Stimulated activated CD8-positive, alpha-beta memory T cell treated with anti-CD3 and anti-CD28 coated beads, Interleukin-2, amount 100 ng/mL, for 1 hour (primary cell): Measurements from ENCODE around the gene CABP4.

Source experiments
- DNase-seq, 2 donors: peaks; one replicate each; pipeline ENCODE4 v3.0.0-alpha.2; 2020; ENCODE audit warnings: low read depth in 2 of 2

Gene CABP4

DNA sequence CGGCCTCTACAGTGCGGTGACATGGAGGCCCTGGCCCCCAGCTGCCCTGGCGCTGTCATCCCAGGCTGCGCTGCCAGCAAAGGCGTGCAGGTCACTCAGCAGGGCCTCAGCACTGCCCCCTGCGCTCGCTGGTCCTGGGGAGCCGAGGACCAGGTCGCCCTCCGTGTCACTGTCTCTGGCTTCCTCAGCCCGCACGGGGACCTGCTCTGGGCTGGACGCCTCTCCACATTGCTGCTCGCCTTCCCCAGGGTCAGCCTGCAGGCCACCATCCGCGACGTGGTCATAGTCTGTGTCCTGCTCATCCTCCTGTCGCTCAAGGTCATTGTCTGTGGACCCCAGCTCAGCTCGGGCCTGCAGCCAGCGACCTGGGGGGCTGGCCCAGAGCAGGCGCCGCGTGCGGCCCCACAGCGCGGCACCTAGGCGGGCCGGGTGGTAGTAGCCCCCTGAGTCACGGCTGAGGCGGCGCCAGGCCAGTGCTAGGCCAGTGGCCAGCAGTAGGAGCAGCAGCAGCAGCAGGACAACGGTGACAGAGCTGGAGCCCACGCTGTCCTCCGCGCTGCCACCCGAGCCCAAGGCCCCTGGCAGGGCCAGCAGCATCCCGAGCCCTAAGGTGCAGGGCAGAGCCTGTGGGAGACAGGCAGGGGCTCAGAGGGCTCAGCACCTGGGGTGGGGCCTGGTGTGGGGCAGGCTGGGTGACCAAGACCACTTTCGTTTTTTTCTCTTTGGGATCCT is 19.3 kb upstream of the CABP4 start:
- DNase-seq = no peak

- DNase-seq = no peak
Observed at GRCh38 chr11:67436459-67437081, 18.6 kb upstream of the CABP4 start.

DNA sequence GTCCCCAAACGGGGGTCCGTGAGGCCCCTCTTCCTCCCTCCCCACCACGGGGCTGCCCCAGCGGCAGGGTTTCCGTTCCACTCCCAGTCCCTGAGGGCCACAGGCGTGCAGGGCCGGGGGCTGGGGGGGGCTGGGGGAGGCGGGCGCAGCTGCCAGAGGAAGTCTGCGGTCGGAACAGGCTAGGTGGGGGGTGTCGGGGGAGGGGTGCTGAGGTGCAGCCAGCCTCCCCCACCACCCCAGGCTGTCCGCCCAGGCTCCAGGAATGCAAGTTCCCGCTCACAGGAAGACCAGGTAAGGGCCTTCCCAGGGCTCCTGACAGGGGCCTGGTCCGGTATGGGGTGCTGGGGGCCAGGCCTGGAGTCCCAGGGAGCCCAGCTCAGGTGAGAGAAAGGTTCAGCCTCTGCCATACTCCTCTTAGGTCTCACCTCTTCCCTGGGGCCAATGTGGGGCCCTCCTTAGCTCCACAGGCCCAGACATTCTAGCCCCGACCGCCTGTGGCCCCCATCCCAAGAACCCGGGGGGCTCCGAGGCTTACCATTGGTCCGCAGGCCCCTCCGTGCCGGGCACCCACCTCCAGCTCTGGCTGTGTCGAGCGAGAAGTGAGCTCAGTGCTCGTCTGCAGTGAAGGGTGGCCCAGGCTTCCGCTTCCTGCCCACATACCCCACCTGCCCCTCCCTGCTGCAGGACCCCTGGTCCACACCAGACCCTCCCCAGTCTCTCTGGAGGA is 17.9 kb upstream of the CABP4 start, which contains the start of gene PTPRCAP:
TSS of gene PTPRCAP (minus strand) at position 601 of the 727 bp plus-strand sequence. CDS start at position 538, 63 bp downstream.
- peak; percentile 53 to 65 for DNase-seq

DNA sequence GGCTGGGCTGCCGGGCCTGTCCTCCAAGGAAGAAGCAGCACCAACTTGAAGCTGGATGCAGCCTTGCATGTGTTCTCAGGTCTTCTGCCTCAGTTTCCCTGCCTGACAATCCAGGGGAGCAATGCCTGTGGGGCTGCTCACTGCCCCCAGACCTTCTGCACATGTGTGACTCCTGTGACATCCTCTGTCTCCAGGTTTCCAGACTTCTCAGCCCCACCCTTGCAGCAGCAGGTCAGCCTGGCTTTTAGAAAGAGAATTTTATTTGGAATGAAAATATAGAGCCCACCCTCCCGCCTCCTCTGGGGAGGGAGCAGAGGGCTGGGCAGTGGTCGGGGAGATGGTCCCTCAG is 17.4 kb upstream of the CABP4 start:
- no peak for DNase-seq

DNA sequence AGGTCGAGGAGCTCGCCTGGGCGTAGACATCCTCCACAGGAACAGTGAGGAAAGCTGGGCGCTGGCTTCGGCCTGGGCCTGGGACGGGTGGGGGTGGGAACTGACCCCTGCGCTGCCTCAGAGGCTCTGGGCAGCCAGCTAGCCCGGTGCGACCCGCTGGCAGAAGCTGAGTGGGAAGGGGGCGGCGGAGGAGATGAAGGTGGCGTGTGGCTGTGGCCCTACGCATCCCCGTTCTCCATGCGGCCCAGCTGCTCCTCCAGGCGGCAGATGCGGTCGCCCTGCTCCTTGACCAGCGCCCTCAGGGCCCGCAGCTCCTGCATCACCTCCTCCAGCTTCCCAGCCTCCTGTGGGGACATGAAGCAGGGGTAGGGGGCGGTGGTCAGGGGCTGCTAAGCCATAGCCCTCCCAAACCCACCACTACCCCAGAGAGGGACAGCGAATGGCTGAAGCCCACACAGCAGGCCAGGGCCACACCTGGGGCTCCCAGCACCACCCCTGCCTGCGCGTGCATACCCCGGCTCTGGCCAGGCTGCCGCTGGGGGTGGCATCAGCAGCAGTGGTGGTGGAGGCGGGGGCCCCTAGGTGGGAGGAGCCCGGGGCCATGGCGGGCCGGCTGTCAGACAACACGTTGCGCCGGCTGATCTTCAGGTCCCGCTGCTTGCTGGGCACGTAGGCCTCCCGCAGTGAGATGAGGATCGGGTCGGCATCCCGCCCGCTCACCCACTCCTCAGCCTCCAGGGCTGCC is 16.8 kb upstream of the CABP4 start:
- peak in 1 of 2 donors; percentile 57 for DNase-seq

- no peak for DNase-seq
Observed at GRCh38 chr11:67439321-67440228, 15.6 kb upstream of the CABP4 start.

DNA sequence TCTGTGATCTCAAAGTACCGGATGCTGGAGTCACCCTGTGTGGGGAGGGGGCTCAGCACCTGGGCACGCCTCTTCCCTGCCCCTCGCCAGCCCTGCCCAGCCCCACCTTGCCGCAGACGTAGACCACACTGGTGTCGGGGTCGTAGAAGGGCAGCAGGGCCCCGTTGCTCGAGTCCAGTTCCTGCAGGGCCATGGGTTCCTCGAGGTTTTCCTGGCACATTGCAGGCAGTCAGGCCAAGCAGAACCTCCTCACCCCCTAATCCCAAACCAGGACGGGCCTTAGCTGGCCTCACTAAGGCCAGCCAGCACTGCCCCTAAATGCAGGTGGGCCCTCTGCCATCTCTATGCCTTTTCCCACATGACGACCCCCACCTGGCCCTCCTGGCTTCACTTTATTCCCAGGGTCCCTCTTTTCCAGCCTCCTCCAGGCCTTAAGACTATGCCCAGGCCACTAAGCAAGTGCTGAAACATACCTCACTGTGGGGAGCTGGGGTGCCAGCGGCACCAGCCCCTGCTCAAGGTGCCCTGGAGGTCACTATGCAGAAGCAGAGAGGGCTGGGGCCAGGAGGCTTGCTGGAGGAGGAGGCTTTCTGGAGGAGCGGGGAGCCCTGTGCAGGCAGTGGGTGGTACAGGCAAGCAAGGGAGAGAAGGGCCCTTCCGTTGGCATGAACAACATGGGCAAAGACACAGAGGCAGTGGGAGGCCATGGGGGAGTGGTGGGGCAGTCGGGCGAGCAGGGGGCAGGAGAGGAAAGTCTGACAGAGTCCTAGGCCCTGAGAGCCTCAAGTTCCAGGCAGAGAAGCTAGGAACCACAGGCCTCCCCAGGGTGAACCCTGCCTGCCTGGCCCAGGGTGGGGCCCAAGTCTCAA is 14.7 kb upstream of the CABP4 start:
- no peak for DNase-seq

GRCh38 chr11:67441098-67441563 is 14.0 kb upstream of the CABP4 start:
- no peak for DNase-seq

GRCh38 chr11:67441731-67442351 is 13.3 kb upstream of the CABP4 start:
- DNase-seq = no peak

DNA sequence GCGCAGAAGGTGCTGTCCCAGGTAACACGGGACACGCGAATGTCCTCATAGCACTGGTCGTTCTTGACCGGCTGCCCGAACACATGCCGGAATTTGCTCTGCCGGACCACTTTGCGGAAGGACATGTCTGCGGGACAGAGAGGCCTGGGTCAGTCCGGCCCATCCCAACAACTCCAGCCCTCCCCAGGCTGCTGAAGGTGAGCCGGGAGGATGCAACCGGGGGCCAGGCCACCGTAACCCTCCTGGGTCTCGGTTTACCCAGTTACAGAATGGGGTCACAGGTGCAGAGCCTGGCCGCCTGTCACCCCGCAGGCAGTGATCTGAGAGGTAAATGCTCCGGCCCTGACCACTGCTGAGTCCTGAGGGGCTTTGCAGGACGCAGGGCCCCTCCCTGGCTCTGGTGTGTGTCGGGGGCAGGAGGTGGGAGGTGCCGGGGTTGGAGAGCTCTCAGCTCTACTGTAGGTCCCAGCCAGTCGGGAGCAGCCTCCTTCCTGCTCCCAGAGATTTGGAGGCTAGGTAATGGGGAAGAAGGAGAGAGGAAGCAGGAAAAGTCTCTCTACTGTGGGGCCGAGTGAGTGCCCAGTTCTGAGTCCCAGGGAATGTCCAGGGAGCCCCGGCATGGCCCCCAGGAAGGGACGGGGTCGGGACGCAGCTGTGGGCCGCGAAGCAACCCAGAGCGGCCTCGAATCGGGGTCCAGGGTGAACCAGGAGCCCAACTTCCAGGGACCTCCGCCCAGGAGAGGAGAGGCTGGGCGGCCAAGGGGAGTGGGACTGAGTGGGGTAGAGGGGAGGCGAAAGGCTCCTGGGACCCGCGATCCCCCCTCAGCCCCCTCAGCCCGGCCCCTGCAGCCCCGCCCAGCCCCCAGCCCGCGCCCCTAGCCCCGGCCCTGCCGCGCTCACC is 12.4 kb upstream of the CABP4 start:
- no peak for DNase-seq

- DNase-seq = no peak
Observed at GRCh38 chr11:67445515-67445914, 9.6 kb upstream of the CABP4 start.

DNA sequence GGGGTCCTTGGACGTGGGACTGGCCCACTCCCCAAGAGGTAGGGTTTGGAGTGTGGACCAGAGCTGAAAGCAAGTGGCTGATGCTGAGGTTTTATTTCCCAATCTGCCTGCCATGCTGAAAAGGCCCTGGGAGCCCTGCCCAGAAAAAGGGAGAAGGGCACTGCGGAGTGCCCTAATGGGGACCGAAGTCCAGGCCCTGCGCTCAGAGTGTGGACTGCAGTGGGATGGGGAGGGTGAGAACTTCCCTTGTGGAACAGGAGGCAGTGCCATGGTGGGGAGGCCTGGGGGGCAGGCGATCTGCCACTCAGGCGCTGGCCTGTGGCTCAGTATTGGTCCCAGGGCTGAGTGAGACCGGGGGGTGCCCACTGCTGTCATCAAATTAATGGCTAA is 6.9 kb upstream of the CABP4 start:
- no peak for DNase-seq

DNA sequence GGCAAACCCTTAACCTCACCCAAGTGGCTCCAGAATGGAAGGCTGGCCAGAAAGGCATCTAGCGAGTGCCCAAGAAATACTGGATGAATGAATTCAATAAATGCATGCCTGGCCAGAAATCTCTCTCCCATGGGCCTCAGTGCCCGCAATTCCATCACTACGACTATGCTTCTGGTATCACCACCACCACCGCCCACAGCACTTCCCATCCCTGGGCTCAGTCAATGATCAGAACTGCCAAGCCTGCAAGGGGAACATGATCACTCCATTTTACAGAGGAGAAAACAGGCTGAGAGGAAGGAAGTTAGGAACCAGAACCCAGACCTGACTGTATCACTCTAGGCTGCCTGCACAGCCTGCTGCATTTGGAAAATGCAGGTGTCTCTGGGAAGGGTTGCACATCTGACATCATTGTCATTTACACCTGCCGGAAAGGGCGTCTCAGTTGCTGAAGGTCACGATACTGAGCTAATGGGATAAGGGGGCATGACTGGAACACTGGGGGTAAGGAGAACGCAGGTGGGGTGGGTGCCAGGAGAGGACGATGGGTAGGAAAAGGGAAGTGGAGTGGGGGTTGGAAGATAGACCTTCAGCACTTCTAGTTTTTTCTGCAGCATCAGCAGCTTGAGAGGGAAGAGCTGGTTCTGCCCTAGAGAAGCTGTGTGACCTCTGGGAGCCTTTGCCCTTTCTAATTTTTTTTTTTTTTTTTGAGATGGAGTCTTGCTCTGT is 5.9 kb upstream of the CABP4 start:
- no peak for DNase-seq

DNA sequence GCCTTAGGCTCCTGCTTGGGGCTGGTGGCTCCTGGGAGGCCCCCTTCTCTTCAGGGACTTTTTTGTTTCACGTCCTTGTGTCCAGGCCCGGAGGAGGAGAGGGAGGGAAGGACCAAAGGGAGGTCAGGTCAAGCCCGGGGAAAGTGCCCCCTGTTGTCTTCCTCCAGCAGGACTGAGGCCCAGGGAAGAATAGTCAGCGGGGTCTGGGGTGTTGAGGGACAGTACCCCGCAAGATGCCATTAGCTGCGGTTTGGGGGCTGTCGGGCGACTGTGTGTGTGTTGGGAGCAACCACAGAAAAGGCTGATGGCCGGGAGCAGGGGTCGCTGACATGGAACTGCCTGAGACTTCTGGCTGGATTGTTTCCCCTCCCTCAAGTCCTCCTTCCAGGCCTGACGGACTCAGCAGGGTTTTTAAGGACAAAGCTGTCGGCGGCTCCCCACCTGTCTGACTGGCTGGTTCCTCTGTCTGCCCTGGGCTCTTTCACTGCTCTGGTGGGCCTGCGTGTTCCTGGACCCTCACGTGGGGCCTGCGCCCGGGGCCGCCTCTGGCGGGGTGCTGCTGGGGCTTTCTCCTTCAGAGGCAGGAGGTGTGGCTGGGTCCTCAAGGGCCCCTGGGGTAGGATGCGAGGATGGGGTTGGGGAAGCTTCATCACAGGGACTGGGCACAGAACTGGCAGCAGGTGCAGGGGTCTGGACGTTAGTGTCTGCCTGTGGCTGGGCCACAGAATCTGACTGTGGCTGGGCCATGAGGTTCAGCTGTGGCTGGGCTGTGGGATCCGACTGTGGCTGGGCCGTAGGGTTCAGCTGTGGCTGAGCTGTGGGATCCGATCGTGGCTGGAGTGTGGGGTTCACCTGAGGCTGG is 4.1 kb upstream of the CABP4 start:
- no peak for DNase-seq

DNA sequence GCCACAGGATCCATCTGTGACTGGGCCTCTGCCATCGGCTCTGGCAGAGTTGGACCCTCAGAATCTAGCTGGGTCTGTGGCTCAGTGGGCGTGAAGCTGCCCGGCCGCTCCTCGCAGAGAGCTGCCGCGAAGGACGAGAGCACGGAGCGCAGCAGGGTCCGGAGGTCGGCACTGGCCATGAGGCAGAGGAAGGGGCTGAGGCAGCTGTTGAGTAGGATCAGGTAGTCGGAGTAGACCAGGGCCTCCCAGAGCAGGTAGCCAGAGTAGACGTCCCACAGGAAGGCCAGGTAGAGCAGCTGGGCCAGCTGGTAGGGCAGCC is 3.5 kb upstream of the CABP4 start:
- no peak for DNase-seq

GRCh38 chr11:67452141-67452952 is 2.8 kb upstream of the CABP4 start, which contains the start of gene GPR152:
TSS of gene GPR152 (minus strand) at chr11:67452729. CDS start at chr11:67452724, 5 bp downstream.
- DNase-seq = no peak
